A673 (cell line): ENCODE measurements around the gene HS3ST5. TPM values are rescaled to one million over a fixed set of nuclear protein-coding genes. Genes with fewer than 3 reads are reported as not detected.

ENCODE experiments used
- BruUV-seq: library from RNA; stranded (reverse); fragments of 400-500 nt; replicated peaks from 2 replicates; lab custom pipeline; 2021; lab: Mats Ljungman, UMichigan
- CTCF ChIA-PET: fragments of 300-600 bp; sonication (Branson Sonifier 250); formaldehyde crosslinking; loops from one replicate; lab custom pipeline; 2022; ENCODE audit warnings: antibody characterized with exemption; lab: Charles Lee
- POLR2A ChIA-PET: fragments of 300-600 bp; sonication (Branson Sonifier 250); formaldehyde crosslinking; loops from one replicate; lab custom pipeline; 2022; ENCODE audit warnings: antibody characterized with exemption; ENCODE audit not compliant: low non-redundant PET; lab: Charles Lee
- DNase-seq: peaks from one replicate; pipeline ENCODE4 v3.0.0-alpha.2; 2015; ENCODE audit warnings: low spot score
- H3K27ac ChIP-seq: fragments of 200-600 bp; sonication (generic); 2 replicates; pipeline ENCODE4 v1.5.1; 2016; ENCODE audit warnings: mixed run types, low read depth, mild to moderate bottlenecking, mixed read lengths, antibody characterized with exemption, low read length; ENCODE audit not compliant: poor library complexity, severe bottlenecking
- H3K27me3 ChIP-seq: fragments of 200-600 bp; sonication (generic); replicated peaks from 2 replicates; pipeline ENCODE4 v1.6.1; 2017; ENCODE audit warnings: mixed run types, low read depth, mild to moderate bottlenecking, mixed read lengths, antibody characterized with exemption, low read length; ENCODE audit not compliant: insufficient read depth, poor library complexity
- H3K36me3 ChIP-seq: fragments of 200-600 bp; sonication (generic); 2 replicates; pipeline ENCODE4 v1.6.1; 2016; ENCODE audit warnings: mixed run types, mild to moderate bottlenecking, mixed read lengths, antibody characterized with exemption, low read length; ENCODE audit not compliant: insufficient read depth, poor library complexity, severe bottlenecking
- H3K4me1 ChIP-seq: fragments of 200-600 bp; sonication (generic); 2 replicates; pipeline ENCODE4 v1.6.1; 2017; ENCODE audit warnings: mixed run types, mild to moderate bottlenecking, mixed read lengths, antibody characterized with exemption, low read length; ENCODE audit not compliant: insufficient read depth, poor library complexity, severe bottlenecking
- H3K4me3 ChIP-seq: fragments of 200-600 bp; sonication (generic); 2 replicates; pipeline ENCODE4 v1.5.1; 2016; ENCODE audit warnings: low read depth, mixed run types, mild to moderate bottlenecking, mixed read lengths, low read length; ENCODE audit not compliant: poor library complexity, severe bottlenecking
- H3K9me3 ChIP-seq: fragments of 200-600 bp; sonication (generic); 2 replicates; pipeline ENCODE4 v1.6.1; 2016; ENCODE audit warnings: mixed run types, low read depth, mild to moderate bottlenecking, mixed read lengths, antibody characterized with exemption, low read length; ENCODE audit not compliant: poor library complexity, severe bottlenecking
- CTCF ChIP-seq: fragments of 300-800, 200-600 bp; sonication (generic); conservative IDR thresholded peaks from 2 replicates; pipeline ENCODE4 v1.5.1; 2017; ENCODE audit warnings: low read depth, mild to moderate bottlenecking, antibody characterized with exemption, low read length, moderate library complexity, mixed read lengths
- EZH2 ChIP-seq: fragments of 200-600 bp; sonication (generic); IDR thresholded peaks from 2 replicates; pipeline ENCODE4 v1.6.1; 2017; ENCODE audit warnings: borderline replicate concordance, low read depth, mild to moderate bottlenecking, mixed read lengths, antibody characterized with exemption, low read length; ENCODE audit not compliant: poor library complexity, severe bottlenecking
- intact Hi-C: fragments of 100-400 bp; cut with micrococcal nuclease; formaldehyde crosslinking; loops from one replicate; pipeline ENCODE4 v1.10.0; 2022; ENCODE audit not compliant: unreplicated experiment
- total RNA-seq: library from RNA; stranded (reverse); gene quantifications from 2 replicates; pipeline ENCODE4 v1.2.3, GENCODE V29; 2021

HS3ST5 gene
- total RNA-seq, 1 experiment from 2014 or later: not detected

DNA sequence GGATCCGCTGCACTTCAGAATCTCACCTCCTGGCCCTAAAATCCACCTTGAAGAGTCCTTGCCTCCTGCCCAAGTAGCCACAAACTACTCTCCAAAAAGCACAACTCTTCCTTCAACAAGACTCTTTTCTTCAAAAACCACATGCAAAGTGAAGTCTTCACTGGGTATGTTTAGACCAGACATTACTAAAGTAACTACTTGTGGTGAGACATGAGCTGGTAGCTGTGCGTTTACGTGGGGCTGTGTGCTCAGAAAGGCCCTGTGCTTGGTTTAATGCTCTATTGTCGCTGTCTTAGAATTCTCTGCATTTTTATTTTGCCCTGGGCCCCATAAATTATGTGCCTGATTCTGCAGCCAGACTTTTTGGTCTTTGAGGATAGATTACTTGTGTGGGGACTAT is 267.5 kb downstream of the HS3ST5 start:
- ChIA-PET POLR2A (no interaction called here), CTCF (no interaction called here)
- TF ChIP-seq CTCF (no peak), EZH2 (no peak)
- DNase-seq: no peak
- intact Hi-C loops: no loop called here
- Histone ChIP-seq H3K36me3 (no peaks in the 10 kb centered on the region), H3K27ac (no peak overlapping the region), H3K27me3 (no peaks in the 10 kb centered on the region), H3K4me3 (no peak overlapping the region), H3K9me3 (no peaks in the 10 kb centered on the region), H3K4me1 (no peaks in the 10 kb centered on the region)
- BruUV-seq: no TSS peak

DNA sequence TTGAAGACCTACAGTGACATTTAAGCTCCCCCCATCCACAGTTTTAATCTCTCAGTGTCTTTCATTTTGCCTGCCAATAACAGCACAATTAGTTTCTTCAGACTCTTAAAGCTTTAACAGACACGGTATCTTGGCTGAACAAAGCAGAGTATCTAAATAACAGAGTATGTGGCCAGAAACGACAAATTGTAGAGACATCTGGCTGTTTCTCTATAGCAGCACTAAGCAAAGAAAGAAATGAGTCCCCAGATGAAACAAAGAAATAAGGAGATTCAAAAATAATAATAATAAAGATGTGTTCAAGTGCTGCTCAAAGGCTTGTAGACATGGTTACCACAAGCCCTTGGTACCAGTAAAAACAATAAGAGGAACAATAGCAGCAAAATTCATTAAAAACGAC is 274.1 kb downstream of the HS3ST5 start:
- Histone ChIP-seq H3K4me3 (no peak overlapping the region), H3K27me3 (peaks cover 7% of the 10 kb centered on the region), H3K36me3 (no peaks in the 10 kb centered on the region), H3K27ac (no peak overlapping the region), H3K4me1 (no peaks in the 10 kb centered on the region), H3K9me3 (no peaks in the 10 kb centered on the region)
- intact Hi-C loops: no loop called here
- POLR2A ChIA-PET: no interaction called here
- no TSS peak for BruUV-seq
- no peak for DNase-seq
- CTCF ChIA-PET: no interaction called here
- no peak for TF ChIP-seq EZH2
- no peak for TF ChIP-seq CTCF

DNA sequence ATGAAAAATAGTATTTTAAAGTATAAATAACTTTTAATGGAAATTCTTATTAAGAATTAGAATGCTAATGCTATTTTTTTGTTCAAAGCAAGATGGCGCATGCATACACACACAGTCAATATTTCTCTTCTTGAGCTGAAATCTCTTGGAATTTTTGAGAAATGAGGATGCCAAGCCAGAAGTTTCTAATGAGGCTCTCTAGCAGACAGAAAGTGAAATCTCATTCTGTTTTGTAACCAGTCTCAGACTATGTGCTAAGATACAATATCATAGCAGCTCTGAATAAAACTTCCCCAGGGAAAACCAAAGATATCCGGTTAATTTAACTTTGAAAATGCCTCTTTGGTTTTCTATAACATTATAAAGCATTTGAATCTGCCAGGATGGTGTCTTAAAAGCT is 274.7 kb downstream of the HS3ST5 start:
- Histone ChIP-seq H3K9me3 (no peaks in the 10 kb centered on the region), H3K4me3 (no peak overlapping the region), H3K4me1 (no peaks in the 10 kb centered on the region), H3K27ac (no peak overlapping the region), H3K36me3 (no peaks in the 10 kb centered on the region), H3K27me3 (peaks cover 7% of the 10 kb centered on the region)
- intact Hi-C loops: no loop called here
- no peak for DNase-seq
- POLR2A ChIA-PET: no interaction called here
- CTCF ChIA-PET: no interaction called here
- no TSS peak for BruUV-seq
- TF ChIP-seq CTCF (no peak), EZH2 (no peak)
